Measurements from ENCODE around the gene SLIT2.

The SLIT2 gene, protein sequence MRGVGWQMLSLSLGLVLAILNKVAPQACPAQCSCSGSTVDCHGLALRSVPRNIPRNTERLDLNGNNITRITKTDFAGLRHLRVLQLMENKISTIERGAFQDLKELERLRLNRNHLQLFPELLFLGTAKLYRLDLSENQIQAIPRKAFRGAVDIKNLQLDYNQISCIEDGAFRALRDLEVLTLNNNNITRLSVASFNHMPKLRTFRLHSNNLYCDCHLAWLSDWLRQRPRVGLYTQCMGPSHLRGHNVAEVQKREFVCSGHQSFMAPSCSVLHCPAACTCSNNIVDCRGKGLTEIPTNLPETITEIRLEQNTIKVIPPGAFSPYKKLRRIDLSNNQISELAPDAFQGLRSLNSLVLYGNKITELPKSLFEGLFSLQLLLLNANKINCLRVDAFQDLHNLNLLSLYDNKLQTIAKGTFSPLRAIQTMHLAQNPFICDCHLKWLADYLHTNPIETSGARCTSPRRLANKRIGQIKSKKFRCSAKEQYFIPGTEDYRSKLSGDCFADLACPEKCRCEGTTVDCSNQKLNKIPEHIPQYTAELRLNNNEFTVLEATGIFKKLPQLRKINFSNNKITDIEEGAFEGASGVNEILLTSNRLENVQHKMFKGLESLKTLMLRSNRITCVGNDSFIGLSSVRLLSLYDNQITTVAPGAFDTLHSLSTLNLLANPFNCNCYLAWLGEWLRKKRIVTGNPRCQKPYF (N-terminal part only)

DNA sequence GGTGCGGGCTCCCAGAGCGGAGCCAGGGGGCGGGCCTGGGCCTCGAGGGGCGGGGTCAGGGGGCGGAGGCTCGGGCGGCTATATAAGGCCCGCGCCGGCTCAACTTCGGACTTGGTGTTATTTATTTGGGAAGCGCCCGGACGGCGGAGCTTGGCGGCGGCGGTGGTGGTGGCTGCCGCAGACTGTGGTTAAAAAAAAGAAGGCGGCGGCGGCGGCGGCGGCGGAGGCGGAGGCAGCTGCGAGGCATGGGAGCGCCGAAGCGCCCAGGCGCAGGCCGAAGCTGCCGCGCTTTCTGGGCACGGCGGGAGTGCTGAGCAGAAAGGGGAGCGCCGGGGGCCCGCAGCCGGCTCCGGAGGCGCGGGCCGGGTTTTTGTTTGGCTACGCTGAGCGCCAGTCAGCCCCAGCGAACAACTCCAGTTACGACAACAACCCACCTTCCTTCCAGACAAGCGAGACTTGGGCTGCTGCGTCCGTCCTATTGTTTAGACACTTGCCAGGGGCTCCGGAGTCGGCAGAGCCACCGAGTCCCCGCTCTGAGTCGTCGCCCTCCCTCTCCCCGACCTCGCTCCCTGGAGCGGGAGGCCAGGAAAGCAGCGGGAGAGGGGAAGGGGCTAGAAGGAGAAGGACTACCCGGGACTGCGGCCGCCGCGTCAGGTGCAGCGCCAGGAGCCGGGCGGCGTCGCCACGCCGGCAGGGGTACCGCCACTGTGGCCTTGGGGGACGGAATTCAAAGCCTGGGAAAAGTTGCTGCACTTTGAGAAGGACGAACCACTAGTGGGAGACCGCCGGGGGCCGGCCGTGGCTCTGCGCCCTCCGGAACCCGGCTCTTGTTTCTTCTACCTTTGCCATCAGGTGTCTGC, at the start of gene SLIT2:
SLIT2 (plus strand) TSS at position 110 of the 860 bp plus-strand sequence. CDS start 1,911 bp downstream, outside the sequence.
- DNase-seq: no peak

DNA sequence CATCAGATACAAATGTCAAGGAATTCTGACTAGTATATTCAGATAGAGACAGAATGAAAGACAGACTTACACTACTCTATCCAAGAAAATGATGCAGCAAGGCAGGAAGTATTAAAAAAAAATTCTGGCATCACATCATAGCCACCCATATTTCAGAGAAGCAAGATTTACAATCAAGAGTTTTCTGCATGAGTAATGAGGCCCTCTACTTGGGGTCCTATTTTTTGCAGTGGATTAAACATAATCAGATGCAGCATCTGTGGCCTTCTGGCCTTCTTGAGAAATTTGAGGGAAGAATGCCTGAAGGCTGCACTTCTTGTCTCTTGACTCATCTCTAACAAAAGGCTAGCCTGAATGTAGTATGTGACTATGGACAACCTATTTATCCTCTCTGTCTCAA, 48.2 kb upstream of the SLIT2 start:
- no peak for DNase-seq

GRCh38 chr4:20217521-20217920, 34.2 kb upstream of the SLIT2 start:
- DNase-seq: no peak

DNA sequence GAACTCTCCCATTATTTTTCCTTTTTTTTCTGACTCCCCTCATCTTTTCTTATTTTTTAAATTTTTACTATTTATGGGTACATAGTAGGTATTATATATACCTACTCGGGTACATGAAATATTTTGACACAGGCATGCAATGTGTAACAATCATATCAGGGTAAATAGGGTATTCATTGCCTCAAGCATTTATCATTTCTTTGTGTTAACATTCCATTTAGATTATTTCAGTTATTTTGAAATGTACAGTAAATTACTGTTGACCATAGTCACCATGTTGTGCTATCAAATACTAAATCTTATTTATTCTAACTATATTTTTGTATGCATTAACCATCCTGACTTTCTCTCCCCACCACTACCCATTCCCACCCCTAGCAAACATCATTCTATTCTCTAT, 33.8 kb upstream of the SLIT2 start:
- DNase-seq: no peak

GRCh38 chr4:20219521-20219920, 32.2 kb upstream of the SLIT2 start:
- DNase-seq: no peak

GRCh38 chr4:20237894-20238537, 13.7 kb upstream of the SLIT2 start:
- DNase-seq: no peak

- no peak for DNase-seq
Measured at GRCh38 chr4:20248155-20248558, 3.5 kb upstream of the SLIT2 start.

DNA sequence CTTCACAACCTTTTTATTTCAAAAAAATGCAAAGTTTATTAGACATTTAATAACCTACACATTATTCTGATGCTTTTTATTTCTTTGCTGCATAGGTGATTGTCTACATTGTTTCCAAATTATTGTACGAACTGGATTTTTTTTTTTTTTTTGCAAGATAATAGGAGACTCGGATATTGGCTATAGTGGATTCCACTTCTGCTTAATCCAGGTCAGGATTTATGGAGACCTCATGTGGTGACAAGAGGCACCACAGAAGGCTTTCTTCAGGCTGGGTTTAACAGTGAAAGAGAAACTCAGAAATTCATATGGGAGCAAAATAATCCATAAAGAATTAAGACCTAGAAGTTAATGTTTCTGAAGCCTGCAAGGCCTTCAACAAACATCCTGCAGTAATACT, 2.4 kb upstream of the SLIT2 start:
- DNase-seq: no peak

- no peak for DNase-seq
Measured at GRCh38 chr4:20251031-20251795, 492 bp upstream of the SLIT2 start.

- DNase-seq: no peak
Measured at GRCh38 chr4:20252656-20253282, 1.1 kb downstream of the SLIT2 start.

- DNase-seq: no peak
Measured at GRCh38 chr4:20253283-20253734, 1.6 kb downstream of the SLIT2 start.

DNA sequence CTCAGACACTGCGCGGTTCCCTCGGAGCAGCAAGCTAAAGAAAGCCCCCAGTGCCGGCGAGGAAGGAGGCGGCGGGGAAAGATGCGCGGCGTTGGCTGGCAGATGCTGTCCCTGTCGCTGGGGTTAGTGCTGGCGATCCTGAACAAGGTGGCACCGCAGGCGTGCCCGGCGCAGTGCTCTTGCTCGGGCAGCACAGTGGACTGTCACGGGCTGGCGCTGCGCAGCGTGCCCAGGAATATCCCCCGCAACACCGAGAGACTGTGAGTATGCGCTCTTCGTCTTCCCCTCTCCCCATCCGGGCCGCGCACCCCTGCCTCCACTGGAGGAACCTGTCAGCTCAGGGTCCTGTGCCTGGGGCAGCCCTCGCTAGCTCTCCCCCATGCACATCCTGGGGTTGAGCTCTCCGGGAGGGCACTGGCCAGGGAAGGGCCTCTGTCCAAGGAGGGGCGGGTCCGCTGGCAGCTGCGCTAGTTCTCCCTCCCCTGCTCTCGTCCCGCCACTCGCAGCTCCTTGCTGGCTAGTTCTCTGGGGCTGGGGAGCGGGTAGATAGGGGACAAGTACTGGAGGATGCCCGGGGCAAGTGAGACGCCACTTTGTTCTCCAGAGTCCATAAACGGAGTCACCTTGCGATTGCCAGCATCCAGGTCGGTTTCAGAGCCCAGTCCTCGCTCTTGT, 2.2 kb downstream of the SLIT2 start:
- DNase-seq: no peak

GRCh38 chr4:20254511-20255250, 3.0 kb downstream of the SLIT2 start:
- DNase-seq: no peak

DNA sequence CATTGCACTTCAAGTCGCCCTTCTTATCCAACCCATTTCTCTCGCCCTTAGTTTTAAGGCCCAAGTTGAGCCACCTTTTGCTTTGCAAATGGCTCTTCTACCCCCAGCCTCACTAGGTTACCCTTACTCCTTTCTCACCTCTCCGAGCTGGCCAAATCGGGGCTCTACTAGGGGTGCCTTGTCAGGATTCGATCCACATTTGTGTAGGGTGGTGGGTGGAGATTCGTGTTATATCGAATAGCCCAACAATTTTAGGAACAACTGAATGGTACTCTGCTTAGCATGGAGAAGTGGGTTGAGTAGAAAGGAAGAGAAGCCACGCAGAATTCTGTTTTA, 3.5 kb downstream of the SLIT2 start:
- DNase-seq: no peak

DNA sequence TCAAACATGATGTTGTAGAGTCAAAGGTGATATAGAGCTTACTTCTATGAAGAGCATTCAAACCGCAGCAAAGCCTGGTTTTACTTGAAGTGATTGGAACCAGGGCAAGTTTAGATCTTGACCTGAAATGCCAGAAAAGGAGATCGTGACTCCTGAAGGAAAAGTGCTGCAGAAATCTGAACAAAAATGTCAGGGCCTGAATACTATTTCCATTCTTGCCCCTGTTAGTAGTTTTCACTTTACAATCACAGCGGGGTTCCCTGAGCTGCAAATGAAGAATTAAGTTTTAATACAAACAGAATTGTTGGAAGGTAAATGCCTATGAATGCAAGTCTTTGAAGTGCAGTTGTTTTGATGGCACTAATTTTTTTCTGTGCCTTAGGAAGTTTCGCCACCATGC, 4.1 kb downstream of the SLIT2 start:
- DNase-seq: no peak

DNA sequence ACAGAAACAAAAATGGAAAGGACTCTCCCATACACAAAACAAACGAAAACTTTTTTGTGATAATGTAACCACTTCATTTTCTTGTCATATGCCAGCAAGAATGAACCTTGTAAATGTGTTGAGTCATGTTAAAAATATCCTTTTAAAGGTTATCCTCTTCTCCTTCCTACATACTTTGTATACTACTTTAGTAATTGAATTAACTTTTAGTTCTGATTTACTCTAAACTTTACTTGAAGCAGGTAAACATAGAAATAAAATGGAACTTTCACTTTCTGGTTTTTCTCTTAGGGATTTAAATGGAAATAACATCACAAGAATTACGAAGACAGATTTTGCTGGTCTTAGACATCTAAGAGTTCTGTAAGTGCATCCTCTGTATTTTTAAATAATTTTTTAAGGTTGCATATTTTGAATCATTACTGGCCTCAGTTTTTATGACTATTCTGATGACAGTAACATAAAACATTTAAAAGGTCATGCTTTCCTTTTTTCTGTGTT, 4.7 kb downstream of the SLIT2 start:
- no peak for DNase-seq

DNA sequence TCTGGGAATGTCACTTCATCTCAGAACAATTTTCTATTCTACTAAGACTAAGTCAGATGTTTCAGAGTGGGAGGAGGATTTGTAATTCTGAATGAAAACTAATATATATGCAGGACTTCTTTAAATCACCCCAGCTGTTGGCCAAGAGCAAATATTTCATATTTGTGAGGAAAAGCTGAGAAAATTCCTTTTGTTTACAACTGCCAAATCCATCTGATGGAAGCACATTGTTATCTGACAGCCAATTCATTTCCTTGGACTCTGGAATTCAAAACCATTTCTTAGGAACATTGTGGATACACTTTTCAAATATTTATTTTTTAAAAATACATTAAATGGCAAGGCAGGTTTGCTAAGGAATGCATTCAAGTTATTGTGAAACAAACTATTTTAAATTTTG, 8.0 kb downstream of the SLIT2 start:
- DNase-seq: no peak

DNA sequence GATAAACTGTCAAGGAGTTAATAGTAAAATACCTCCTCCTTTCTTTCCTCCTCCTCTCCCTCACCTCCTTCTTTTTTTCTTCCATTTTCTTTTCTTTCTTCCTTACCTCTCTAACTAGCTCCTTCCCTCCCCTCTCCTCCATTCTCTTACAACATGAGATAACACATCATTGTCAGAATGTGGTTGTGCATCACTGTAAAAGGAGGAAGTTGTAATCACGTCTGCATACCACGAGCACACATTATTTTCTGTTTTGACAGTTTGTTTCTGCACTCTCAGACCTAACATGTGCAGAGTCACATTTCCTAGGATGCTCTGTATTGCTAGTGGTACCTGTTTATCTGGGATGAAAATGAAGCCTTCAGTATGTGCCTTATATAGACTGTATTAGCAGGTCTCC, 9.1 kb downstream of the SLIT2 start:
- no peak for DNase-seq

GRCh38 chr4:20262221-20262620, 10.5 kb downstream of the SLIT2 start:
- DNase-seq: no peak

DNA sequence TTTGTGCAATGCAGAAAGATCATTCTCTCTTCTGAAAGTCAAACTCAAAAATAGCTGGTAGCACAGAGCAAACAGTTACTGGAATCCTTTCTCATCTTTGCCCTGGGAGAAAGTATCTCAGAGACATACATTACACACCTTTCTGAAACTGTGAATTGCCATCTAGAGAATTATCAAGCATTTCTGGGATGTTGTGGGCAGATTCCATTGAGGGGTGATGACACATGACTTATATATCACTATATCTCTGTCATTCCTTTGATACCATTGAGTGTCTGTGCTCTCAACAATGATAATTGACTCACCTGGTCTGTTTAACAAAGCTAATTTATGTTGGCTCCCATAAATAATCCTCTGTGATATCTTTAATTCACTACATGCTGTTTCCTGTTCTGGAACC, 13.0 kb downstream of the SLIT2 start:
- no peak for DNase-seq
